HG03354 (cell line): ENCODE results near the gene OR2T8.

ENCODE experiments used
- ATAC-seq: cut with Tn5 transposase; IDR thresholded peaks from one replicate; pipeline ENCODE4 v1.9.1; 2021; ENCODE audit warnings: mild to moderate bottlenecking; ENCODE audit not compliant: unreplicated experiment, poor library complexity, severe bottlenecking

The OR2T8 gene

GRCh38 chr1:247919952-247920351 is at the start of gene OR2T8:
Gene OR2T8 (plus strand): TSS chr1:247920252. CDS start chr1:247921018, 766 bp downstream.
- no peak for ATAC-seq

- ATAC-seq: no peak
These were observed 36.7 kb upstream of the OR2T8 start for GRCh38 chr1:247883346-247883745.

GRCh38 chr1:247884797-247885413 is 35.1 kb upstream of the OR2T8 start:
- no peak for ATAC-seq

DNA sequence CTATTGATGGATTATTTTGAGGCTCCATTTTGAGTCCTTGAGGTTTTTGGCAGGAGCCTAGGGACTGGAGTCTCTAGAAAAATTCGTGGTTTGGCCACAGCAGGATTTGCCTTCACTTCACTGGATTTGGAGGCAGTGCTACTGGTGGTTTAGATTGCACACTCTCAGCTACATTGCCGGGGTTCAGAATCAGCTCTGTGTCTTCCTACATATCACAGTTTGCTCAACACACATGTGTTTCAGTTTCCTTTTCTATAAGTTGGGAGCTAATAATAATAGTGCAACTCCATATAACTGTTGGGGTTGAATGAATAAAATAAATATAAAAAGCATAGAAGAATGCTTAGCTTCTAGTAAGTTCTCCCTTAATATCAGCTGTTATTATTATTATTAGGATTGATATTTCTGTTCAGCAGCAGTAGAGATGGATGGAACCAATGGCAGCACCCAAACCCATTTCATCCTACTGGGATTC is 24.9 kb upstream of the OR2T8 start, which contains the start of gene OR2W3:
OR2W3 (plus strand) TSS at position 425 of the 475 bp plus-strand sequence; CDS start at position 425, 0 bp downstream.
- no peak for ATAC-seq

DNA sequence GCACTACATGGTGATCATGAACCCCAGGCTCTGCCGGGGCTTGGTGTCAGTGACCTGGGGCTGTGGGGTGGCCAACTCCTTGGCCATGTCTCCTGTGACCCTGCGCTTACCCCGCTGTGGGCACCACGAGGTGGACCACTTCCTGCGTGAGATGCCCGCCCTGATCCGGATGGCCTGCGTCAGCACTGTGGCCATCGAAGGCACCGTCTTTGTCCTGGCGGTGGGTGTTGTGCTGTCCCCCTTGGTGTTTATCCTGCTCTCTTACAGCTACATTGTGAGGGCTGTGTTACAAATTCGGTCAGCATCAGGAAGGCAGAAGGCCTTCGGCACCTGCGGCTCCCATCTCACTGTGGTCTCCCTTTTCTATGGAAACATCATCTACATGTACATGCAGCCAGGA is 24.1 kb upstream of the OR2T8 start:
- no peak for ATAC-seq

- ATAC-seq: no peak
These were observed 15.9 kb upstream of the OR2T8 start for GRCh38 chr1:247904122-247904521.

DNA sequence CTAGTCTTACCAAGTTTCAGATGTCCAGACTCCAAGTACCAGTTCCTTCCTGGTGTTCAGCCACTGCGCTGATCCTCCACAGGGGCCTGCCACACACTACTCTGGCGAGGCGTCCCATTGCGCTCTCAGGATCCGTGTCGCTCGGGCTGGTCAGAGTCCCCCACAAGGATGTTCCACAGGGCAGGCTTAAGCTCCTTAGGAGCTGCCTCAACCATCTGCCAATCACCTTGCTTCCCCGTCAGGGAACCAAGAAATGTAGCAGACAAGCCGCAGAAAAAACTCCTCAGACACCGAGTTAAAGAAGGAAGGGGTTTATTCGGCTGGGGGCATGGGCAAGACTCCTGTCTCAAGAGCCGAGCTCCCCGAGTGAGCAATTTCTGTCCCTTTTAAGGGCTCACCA is 14.9 kb upstream of the OR2T8 start:
- no peak for ATAC-seq

GRCh38 chr1:247905910-247906503 is 14.0 kb upstream of the OR2T8 start:
- peak; percentile 27 for ATAC-seq

GRCh38 chr1:247906504-247907047 is 13.5 kb upstream of the OR2T8 start:
- peak; percentile 45 for ATAC-seq

DNA sequence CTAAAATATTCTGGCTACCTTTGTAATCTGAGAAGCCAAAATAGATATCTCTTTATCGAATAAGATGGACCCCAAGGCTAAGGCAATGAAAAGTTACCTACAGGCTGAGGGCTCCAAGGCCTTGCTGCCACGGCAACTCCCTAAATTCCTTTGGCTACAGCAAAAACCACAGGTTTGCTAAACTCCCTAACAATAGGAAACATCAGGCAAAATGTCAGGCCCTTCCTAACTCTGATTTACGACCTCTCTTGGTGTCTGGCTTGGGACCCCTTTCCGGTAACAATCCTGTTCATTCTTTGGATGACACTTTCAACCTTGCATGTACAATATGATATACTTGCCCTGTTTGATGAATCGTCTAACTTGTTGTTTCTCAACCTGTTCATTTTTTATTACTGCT is 11.3 kb upstream of the OR2T8 start:
- no peak for ATAC-seq

- no peak for ATAC-seq
These were observed 6.3 kb upstream of the OR2T8 start for GRCh38 chr1:247913786-247914185.

DNA sequence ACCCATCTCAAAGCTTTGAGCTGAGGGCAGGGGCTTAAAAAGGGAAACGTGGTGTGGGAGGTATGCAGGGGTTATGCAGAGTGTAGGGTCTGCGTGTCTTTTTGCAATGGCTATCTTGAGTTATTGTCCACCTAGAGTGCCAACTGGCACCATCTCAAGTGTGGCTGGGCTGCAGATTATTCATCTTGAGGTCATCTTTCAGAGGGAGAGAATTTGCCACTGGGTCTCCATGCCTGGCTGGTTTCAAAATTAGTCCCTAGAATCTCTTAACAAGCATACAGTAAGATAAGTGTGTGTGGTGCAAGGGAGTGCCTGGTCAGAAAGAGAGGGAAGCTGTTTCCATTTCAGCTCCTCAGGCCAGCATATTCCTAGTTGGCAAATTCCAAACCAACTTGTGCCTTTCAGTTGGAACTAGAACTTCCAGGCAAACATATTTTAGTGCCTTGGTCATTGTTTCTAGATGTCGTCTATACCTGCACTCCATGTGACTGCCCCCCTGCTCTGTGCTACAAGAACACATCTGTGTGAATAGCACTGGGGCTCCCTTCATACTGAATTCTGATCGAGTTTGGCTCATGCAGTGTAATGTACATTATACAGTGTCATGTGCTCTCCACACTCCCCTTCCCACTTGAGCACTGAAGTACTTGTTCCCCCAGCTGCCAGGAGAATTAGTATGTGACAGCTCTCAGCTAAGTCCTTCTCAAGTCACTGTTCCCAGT is 5.0 kb upstream of the OR2T8 start:
- no peak for ATAC-seq

DNA sequence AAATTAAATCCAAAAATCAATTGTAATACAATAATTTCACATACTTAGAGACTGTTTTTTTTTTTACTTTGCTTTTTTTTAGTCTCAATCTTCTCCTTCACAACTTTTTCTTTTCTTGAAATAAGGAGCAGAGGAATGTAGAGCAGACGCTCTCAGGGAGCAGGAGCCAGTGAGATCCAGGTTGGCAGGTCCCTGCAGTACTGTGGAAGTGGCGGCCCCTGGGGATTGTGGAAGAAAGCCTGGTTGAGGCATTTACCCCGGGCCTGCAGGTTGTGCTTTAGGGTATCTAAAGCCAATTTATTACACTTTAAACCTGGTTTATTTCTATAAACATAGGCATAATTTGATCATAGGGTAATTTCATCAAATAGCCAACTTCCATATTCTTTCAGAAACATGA is 3.9 kb downstream of the OR2T8 start:
- no peak for ATAC-seq

DNA sequence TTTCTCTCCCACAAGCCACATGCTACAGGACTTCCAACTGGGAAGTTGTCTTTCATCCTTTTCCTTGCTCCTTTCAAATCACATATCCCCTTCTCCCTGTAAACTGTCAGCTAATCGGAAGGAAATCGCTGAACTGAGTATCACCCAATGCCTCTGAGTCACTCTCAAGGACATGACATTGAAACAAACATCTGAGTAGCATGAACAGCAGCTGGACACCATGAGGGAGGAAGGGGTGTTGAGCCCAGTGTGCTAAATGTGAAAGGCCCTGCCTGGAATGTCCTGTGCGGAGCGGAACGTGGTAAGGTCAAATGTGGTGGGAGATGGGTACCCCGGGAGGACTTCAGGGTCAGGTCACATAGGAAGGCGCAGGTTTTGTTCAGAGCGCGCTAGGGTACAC is 4.8 kb downstream of the OR2T8 start, which contains the start of gene OR2AJ1:
OR2AJ1 (plus strand) TSS at position 22 of the 400 bp plus-strand sequence. CDS start 8,880 bp downstream, outside the sequence.
- ATAC-seq: no peak

DNA sequence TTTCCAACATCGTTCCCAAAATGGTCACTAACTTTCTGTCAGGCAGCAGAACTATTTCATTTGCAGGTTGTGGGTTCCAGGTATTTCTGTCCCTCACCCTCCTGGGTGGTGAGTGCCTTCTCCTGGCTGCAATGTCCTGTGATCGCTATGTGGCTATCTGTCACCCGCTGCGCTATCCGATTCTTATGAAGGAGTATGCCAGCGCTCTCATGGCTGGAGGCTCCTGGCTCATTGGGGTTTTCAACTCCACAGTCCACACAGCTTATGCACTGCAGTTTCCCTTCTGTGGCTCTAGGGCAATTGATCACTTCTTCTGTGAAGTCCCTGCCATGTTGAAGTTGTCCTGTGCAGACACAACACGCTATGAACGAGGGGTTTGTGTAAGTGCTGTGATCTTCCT is 13.9 kb downstream of the OR2T8 start:
- ATAC-seq: no peak

- no peak for ATAC-seq
These were observed 15.7 kb downstream of the OR2T8 start for GRCh38 chr1:247935781-247936180.

- ATAC-seq: no peak
These were observed 16.4 kb downstream of the OR2T8 start for GRCh38 chr1:247936415-247936814.

DNA sequence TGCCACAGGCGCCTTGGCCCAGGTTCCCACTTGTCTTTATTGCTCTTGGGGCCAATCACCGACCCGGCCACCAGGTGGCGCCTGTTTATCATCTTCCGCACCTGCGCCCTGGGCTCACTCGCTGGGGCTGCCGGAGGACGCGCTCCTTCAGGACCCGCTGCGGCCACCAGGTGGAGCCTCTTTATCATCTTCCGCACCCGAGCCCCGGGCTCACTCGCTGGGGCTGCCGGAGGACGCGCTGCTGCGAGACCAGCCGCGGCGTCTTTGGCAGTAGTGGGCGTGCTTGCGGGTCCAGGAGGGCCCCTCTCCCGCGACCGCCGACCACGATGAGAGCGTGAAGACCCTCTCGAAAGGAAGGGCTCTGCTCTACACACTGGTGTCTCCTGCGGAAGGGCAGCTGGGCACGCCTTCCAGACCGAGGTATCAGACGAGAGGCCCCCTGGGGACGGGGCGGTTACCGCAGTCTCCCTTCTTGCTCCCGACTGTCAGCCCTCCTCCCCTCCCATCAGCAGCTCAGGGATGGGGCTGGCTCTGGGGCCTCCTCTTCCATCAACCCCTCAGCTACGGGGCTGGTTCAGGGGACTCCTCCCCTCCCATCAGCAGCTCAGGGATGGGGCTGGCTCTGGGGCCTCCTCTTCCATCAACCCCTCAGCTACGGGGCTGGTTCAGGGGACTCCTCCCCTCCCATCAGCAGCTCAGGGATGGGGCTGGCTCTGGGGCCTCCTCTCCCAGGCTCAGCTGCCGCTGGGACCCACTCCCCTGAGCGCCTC is 17.1 kb downstream of the OR2T8 start:
- ATAC-seq: peak; percentile 100

- no peak for ATAC-seq
These were observed 22.6 kb downstream of the OR2T8 start for GRCh38 chr1:247942624-247943023.

GRCh38 chr1:247948558-247948957 is 28.5 kb downstream of the OR2T8 start, which contains the start of gene OR2L8:
Gene OR2L8 (plus strand): TSS chr1:247948858. CDS start chr1:247948858, 0 bp downstream.
- ATAC-seq: no peak
